Measurements from ENCODE around the gene LRRC61.

Gene LRRC61

DNA sequence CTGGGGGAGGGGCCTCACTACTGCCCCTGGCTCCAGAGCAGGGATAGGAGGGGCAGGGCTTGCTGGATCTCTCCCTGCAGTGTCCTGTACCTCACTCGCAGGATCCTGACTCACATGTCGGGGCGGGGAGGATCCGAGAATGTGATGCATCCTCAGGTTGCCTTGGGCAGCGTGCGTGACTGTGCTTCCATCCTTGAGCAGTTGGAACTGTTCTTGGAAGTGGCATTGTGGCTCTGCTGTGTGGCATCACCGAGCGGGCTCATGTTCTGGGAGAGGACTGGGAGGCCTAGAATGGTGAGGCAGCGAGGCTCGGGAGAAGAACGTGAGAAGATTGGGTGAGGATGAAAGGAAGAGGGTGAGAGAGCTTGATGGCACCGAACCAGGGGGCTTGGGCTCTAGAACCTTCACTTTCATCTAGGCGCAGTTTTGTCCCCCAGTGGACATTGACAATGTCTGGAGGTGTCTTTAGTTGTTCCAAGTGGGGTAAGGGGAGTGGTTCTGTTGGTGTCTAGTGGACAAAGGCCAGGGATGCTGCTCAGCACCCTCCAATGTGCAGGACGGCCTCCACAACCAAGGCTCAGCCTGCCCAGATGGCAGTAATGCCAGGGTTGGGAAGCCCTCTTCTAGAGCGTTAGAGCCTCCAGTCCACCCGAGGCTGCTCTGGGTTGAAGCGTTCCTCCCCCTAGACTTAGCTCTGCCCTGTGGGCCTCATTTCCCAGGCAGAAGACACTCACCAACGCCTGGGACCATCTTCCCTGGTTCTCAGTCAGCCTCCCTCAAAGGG lies 9.9 kb downstream of the LRRC61 start:
- DNase-seq, result no peak

DNA sequence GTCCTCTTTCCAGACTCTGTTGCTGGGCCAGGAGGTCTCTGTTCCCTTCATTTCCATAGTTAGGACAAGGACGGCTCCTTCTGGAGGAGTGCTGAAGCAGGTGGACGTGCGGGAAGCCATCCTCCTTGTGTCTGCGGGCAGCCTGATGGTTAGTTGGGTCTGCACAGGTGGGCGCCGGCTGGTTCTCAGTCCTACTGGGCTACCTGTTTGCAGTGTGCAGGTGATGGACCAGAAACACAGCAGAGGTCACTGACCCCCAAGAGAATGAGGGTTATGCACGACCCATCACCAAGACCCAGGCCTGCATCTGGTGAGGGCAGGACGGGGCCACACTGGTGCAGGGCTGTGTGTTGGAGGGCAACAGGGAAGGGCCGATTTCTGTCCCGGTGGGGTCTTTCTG lies 10.5 kb downstream of the LRRC61 start:
- DNase-seq, result no peak

DNA sequence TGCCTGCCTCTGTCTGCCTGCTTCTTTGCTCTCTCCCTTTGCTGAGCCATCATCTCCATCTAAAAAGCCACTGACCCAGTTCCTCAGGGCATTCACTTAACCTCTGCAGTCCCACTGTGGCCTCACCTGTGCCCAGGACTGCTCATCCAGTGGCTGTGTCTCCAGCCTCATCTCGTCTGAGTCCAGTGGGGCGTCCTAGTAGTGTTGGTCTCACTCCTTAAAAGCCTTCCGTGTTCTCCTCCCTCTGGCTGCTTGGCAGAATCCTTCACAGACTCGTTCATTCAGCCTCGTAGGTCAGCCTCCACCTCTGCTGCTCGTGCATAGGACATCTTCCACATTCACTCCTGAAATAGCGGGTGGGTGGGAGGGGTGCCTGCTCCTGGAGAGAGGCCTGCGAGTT lies 11.0 kb downstream of the LRRC61 start:
- no peak for DNase-seq

DNA sequence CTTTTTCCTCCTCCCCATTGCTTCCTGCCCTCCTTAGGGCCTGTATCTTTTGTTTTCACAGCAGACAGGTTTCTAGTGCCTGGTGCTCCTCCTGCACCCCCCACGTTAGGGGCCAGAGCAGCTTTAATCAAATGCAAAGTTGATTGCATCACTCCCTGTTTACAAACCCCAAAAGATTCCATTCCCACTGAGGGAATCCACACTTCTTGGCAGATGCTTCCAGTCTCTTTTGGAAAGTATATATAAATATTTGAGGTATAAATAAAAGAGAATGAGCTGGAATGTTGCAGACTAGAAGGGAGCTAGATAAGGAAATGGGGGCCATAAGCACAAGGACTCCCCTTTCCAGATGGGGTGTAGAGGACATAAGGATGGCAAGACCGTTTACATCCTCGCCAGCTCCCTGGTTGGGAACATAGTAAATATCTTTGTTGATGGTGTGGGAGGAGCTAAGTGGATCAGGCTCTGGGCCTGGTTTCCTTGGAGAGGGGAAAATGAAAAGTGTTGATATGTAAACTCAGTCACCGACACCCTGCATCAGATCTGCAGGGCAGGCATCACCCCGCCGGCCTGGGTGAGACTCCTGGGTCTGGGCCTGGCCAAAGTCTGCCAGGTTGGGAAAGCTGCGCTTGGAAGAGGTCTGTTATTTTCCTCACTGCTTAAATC lies 12.1 kb downstream of the LRRC61 start:
- no peak for DNase-seq

DNA sequence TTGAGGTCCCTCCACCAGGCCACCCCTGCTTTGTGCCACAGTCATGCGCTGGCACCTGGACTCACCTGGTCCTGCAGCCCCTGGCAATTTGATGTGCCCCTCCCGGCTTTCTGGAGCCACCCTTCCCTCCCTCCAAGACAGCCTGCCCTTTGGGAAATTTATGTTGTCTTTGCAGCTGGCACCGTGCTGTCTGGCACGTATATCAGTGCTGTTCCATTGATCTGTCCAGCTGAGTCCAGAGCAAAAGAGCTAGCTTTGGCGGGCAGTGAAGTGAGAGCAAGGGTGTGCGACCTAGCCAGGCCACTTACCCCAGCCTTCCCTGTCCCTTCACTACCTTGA lies 12.6 kb downstream of the LRRC61 start:
- no peak for DNase-seq

DNA sequence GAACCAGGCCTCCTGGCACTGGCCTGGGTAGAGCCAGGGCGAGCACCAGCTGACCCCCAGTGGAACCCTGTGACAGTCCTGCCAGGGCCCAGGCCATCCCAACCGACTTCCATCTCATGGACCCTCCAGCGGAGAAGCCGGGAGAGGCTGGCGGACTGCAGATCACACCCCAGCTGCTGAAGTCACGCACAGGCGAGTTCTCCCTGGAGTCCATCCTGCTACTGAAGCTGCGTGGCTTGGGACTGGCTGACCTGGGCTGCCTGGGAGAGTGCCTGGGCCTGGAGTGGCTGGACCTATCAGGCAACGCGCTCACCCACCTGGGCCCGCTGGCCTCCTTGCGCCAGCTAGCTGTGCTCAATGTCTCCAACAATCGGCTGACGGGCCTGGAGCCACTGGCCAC lies 13.6 kb downstream of the LRRC61 start:
- no peak for DNase-seq

DNA sequence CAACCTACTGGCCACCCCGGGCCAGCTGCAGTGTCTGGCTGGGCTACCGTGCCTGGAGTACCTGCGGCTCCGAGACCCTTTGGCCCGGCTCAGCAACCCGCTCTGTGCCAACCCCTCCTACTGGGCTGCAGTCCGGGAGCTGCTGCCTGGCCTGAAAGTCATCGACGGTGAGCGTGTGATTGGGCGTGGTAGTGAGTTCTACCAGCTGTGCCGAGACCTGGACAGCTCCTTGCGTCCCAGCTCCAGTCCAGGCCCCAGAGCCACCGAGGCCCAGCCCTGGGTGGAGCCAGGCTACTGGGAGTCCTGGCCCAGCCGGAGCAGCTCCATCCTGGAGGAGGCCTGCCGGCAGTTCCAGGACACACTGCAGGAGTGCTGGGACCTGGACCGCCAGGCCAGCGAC lies 14.0 kb downstream of the LRRC61 start:
- no peak for DNase-seq

DNA sequence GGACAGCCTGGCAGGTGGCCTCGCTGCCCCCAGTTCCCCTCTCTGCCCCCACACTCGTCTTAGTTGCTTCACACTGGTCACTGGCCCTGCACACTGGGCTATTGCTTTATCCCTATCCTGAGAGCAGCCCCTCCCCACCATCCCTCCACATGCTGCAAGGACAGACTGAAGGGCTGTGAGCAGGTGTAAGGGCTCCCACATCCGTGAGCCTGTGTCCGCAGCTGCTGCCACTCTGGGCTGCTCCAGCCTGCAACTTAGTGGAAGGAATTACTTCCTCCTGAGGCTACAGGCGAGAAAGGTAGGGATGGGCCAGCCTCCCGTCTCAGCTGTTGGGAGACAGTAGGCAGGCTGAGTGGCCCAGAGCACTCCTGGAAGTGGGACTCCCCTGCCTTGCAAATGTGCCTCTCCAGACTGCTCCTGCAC lies 14.5 kb downstream of the LRRC61 start:
- no peak for DNase-seq

DNA sequence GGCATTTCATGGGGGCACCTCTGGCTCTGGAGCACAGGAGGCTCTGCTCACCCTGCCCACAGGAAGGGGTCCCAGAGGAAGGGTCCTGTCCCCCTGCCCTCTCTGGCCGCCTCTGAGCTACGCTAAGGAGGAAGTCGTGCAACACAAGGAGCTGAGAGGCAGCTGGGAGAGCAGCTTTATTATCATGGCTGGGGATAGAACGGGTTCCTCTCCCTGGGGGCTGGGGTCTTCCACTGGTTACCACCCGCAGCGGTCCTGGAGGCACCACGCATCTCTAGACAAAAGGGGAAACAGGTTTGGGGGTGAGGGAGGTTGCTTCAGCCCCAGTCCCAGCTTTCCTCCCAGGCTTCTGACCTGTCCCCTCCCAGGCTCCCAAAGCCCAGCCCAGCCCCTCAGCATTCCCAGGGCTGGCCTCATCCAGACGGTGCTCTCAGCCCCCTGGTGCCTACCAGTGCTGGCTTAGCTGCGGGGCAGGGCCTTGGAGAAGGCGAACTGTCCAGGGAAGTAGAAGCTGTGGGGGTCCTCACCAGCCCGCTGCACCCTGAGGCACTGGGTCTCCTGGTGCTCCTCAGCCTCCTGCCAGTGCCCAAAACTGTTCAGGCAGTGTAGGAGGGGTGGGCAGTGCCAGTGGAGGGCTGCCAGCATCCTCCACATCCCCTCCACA lies 15.1 kb downstream of the LRRC61 start:
- no peak for DNase-seq

DNA sequence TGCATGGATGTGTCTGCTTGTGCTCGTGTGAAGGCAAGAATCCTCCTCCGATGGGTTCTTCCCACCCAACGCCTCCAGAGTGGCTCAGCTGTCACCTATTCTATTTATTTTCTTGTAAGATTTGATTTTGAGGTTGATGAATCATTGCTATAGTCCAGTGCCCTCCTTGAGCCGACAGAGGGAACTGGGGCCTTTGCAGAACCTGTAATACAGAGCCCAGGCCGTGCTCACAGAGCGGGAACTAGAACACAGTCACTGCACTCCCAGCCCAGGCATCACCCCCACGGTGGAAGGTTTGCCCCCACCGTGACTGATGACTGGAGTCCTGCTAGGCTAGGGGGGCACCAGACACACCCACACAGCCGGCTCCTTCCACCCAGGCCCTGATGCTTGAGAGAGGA lies 16.3 kb downstream of the LRRC61 start:
- no peak for DNase-seq

DNA sequence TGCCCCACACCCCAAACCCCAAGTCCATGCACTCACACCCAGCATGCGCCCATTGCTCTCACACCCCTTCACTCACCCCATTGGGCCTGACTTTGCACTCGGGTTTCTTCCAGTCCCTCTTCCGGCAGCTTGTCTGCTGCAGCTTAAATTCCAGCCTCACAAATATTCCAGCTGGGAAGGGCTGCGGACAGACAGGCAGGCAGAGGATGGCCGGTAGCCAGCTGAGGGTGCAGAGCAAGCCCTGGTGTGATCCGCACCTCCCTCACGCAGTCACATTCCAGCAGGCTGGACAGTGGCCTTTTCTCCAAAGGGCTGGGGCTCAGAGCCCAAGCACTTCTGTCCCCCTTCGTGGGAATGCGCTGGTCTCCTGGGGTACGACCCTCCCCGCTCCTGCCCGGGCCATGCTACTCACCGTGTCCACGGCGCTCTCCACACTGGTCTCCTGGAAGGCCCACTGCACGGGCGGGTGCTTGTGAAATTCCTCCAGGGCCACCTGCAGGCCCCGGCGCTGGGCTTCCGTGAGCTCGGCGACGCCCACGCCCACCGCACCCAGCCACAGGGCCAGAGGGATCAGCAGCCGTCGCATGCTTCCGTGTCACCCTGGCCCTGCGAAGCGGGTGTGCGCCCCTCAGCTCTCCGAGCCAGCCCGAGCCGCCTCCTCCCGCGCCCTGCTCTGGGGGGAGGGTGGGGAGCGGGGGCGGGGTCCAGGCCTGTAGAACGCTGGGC lies 17.0 kb downstream of the LRRC61 start:
- no peak for DNase-seq

DNA sequence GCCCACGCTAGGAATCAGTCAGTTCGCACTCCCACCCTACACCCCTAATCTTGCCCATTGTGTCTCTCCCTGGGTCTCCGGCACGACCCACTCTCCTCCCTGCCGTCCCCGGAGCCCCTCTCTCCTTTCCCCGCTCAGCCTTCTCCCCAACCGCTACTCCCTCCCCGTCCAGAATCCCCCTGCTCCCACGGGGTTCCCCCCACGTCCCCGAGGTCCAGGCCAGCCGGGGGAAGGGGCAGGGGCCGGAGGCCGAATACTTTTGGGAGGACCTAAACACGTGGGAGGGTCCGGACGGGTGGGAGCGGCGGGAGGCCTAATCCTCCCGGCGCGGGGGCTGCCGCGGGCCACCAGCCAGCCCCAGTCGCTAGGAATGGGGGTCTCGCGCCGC lies 17.7 kb downstream of the LRRC61 start:
- no peak for DNase-seq

DNA sequence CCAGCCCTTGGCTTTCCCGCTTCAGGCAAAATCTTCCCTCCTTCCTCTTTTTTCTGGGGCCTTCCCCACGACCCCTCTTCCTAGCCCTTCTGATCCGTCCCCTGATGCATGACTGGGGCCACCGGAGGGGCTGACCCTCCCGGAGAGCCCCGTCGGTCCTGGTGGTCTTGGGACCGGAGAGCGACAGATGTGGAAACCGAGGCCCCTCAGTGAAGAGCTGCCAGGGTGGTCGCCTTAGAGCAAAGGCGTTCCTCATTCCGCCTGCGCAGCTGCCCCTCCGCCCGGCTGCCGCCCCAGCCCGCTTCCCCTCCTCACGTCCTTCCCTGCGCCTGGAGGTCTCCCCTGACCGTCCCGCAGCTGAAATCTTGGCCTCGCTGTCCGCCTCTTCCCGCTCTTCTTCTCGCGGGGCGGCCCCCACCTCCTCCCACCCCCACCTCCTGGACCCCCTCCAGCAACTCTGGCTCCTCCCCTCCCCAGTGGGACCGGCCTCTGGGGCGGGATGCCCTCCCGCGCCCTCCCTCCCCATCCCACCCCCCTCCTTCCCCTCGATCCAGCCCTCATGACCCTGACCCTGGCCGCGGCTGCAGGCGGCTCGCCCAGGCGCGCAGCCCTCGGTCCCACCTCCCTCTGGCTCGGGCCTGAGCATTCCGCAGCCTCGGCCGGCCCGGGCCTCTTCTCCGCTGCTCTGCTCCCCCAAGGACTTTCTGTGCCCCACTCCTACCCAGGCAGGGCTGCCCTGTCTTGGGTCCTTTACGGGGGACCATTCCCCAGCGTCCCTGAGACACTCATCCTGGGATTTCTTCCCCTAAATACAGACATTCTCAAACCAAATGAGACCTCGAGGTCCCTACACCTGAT lies 18.3 kb downstream of the LRRC61 start, which contains the start of gene RARRES2:
RARRES2 (minus strand) TSS at position 367 of the 858 bp plus-strand sequence. CDS start 1,020 bp downstream, outside the sequence.
- no peak for DNase-seq

DNA sequence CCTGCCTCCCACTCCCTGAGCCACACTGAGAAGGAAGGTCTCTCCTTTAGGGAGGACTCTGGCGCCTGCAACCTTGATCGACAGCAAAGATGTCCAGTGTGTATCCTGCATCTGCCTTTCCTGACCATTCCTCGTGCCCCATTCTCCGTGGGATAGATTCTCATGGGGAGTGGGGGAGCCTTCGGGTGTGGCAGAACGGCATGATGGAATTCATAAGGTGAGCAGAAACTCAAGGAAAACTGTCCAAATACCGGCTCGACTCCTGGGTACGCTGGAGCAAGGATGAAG lies 18.9 kb downstream of the LRRC61 start:
- DNase-seq, result no peak

DNA sequence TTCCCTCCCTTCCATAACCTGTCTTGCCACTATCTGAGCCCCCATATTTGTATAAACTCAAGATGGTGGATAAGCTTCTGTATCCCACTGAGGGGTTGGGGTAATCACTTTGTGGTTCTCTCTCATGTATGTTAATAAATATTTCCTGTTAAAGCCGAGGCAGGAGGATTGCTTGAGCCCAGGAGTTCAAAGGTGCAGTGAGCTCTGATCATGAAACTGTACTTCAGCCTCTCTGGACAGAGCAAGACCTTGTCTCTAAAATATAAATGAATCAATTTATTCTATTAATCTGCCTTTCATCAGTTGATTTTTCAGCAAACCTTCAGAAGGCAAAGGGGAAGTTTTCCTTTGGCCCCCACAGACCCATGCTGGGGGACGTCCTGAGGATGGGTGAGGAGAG lies 20.1 kb downstream of the LRRC61 start:
- DNase-seq, result no peak

DNA sequence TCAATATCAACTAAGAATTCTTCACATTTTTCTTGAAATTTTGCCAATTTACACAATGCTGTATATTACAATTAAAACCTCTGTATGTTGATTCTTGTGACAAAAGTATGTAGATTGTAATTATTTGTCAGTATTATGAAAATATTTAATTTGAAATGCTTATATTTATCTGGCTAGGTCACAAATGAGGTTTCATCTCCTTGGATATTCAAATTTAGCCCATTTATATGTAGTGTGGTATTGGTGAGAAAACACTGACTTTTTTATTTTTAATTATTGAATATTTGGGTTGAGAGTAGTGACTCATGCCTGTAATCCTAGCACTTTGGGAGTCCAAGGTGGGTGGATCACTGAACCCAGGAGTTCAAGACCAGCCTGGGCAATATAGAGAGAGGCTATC lies 21.1 kb downstream of the LRRC61 start:
- no peak for DNase-seq

DNA sequence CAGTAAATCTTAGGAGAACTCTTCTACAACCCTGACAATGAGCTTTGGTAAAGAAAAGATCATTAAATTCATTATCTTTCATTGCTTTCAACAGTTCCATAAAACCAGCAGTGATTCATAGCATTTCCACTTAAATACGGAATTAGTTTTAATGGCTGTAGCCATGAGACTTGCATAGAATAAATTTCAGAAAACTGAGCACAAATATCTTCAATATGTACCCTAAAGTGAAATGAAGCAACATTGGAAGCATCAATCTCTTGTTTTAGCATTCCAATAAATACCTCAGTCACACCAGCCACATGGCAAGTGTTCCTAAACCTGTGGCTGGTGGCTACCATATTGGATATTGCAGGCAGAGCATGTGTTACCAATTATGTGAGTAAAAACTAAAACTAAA lies 21.9 kb downstream of the LRRC61 start:
- DNase-seq, result no peak

DNA sequence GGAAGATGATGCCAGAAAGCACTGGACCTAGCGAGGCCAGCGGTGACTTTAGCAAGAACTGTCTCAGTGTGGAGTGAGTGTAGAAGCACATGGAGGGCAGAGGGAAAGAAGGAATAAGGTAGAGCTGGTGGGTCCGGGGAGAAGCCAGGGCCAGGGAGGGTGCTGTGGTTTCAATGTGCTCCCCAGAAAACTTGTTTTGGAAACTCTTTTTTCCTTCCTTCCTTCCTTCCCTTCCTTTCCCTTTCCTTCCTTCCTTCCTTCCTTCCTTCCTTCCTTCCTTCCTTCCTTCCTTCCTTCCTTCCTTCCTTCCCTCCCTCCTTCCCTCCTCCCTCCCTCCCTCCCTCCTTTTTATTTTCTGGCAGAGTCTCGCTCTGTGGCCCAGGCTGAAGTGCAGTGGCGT lies 23.8 kb downstream of the LRRC61 start:
- no peak for DNase-seq

DNA sequence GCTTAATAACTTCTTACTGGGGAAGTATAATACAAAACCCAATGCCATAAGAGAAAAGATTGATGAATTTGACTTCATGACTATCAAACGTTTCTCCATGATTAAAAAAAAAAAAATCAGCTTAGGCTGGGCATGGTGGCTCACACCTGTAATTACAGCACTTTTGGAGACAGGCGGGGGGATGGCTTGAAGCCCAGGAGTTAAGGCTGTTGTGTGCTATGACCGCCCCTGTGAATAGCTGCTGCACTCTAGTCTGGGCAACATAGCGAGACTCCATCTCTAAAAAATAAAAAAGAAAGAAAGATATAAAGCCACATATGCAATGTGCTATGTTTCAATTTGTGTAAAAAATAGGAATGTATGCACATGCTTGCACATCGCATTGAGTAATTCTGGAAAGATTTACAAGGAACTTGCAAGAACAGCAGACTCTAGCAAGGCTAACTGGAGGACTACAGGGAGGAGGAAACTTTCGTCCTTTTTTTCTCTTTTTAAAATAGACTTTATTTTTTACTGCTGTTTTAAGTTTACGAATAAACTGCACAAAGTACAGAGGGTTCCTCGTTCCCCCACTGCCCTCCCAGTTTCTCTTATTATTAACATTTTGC lies 28.5 kb downstream of the LRRC61 start:
- DNase-seq, result peak; percentile 77

DNA sequence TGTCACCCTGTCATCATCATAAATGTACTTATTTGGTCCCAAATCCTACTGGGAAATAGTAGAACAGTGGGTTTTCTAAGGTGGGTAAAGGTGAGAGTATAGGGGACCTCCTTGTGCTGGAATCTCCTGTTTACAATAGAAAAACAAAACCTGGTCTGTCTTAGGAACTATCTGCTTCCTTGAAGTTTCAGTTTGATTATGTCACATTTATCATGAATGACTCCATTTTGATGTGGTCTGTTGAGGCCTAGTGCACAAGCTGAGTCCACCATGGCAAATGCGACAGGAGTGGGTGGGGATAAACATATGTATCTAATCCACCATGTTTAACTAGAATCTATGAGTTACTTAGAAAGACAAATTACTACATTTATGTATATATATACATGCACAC lies 32.5 kb downstream of the LRRC61 start:
- DNase-seq, result no peak

DNA sequence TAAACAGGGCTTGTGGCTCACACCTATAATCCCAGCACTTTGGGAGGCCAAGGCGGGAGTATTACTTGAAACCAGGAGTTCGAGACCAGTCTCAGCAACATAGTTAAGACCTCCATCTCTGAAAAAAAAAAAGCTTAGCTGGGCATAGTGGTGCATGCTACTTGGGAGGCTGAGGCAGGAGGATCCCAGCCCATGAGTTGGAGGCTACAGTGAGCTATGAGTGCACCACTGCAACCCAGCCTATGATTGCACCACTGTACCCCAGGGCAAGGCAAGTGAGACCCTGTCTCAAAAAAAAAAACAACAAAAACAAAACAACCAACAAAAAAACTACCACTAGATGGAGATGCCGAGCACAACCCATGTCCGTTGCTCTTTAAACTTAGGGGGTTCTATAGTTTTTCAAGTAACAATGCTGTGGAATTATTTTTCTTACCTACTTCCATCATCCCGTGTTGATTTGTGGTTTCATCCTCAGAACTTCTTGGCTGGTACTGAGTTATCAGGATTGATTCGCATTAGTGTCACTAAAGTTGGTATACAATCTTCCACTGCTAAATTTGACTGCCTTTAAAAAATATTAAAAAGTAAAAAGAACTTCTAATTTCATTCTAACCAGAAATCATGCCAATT lies 33.2 kb downstream of the LRRC61 start:
- DNase-seq, result peak; percentile 21

DNA sequence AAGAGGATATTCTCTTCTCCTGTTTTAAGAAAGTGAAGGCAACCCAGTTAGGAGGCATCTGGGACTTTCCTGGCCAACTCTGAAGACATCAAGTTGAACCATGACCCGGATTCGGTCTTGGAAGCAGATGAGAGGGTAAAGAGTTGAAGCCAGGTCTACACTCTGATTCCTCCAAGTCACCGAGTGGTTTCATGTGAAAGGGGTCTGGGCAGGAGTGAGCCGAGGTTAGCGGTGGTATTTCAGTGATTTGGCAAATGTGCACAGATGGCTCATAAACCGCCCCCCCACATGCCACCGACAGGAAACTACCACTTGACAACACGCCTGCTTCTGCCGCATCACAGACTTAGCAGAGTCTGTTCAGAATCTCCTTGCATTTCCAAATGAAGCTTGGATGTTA lies 34.1 kb downstream of the LRRC61 start:
- peak; percentile 57 for DNase-seq
